SH-SY5Y (cell line): Measurements from ENCODE around the gene CELF6.

ENCODE experiments used
- GATA2 ChIP-seq: IDR thresholded peaks from 2 replicates; pipeline ENCODE4 v1.6.1; 2011; ENCODE audit warnings: mild to moderate bottlenecking, low read depth, low read length
- GATA3 ChIP-seq: IDR thresholded peaks from 2 replicates; pipeline ENCODE4 v1.6.1; 2011; ENCODE audit warnings: low read depth, mild to moderate bottlenecking, low read length, moderate library complexity

- TF ChIP-seq GATA3, result no peak
- TF ChIP-seq GATA2, result no peak
Observed at GRCh38 chr15:72344602-72345001, 24.6 kb upstream of the CELF6 start.
